ENCODE data around the gene DYRK1A.

Gene DYRK1A

DNA sequence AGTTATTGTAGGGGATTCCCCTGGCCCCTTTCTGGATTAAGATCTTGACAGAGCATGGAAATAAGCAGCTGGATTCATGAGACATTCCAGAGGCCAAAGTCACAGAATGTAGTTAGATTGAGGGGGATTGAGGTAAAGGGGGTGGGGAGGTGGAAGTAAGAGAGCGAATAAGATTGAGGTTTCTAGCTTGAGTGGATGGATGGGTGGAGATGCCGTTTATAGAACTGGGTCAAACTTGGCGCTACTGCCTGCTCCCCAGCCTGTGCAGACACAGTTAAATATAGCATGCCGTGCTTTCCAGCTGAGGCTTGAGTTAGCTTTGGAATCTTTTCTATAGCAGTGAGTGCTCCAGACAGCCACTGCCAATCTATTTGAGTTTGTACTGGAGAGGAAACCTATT lies 85.7 kb downstream of the DYRK1A start:
- no peak overlapping the region for H3K9ac ChIP-seq (ENCODE audit: low read length)
- H3K4me1 ChIP-seq (ENCODE audit: control insufficient read depth, insufficient read depth, low read length), result peaks cover 24% of the 10 kb centered on the region
- H3K4me3 ChIP-seq (ENCODE audit: low read length), result no peak overlapping the region
- no peaks in the 10 kb centered on the region for H3K36me3 ChIP-seq (ENCODE audit: control insufficient read depth, insufficient read depth, low read length)
- H3K27me3 ChIP-seq (ENCODE audit: control insufficient read depth, insufficient read depth, low read length), result no peaks in the 10 kb centered on the region
- no peak overlapping the region for H3K27ac ChIP-seq (ENCODE audit: low read depth, low read length)

DNA sequence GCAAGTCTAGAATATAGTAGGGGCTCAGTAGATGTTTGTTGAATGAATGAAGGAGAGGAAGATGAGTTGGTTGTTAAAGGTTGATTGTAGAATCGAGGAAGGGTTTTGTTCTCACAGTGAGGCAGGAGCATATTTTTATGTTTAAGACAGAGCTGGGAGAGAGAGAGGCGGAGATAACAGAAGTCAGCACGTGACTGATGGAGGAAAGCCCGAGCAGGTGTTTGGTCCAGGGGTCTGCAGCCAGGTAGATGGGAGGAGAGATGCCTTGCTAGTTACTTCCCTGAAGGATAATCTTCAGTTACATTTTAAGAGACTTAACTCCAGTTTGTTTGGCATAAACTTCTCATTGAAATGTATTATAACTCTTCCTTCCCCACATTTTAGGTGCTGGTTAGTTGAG lies 86.8 kb downstream of the DYRK1A start:
- H3K27me3 ChIP-seq (ENCODE audit: control insufficient read depth, insufficient read depth, low read length), result no peaks in the 10 kb centered on the region
- H3K4me3 ChIP-seq (ENCODE audit: low read length), result no peak overlapping the region
- H3K4me1 ChIP-seq (ENCODE audit: control insufficient read depth, insufficient read depth, low read length), result peaks cover 24% of the 10 kb centered on the region
- no peaks in the 10 kb centered on the region for H3K36me3 ChIP-seq (ENCODE audit: control insufficient read depth, insufficient read depth, low read length)
- no peak overlapping the region for H3K27ac ChIP-seq (ENCODE audit: low read depth, low read length)
- no peak overlapping the region for H3K9ac ChIP-seq (ENCODE audit: low read length)

DNA sequence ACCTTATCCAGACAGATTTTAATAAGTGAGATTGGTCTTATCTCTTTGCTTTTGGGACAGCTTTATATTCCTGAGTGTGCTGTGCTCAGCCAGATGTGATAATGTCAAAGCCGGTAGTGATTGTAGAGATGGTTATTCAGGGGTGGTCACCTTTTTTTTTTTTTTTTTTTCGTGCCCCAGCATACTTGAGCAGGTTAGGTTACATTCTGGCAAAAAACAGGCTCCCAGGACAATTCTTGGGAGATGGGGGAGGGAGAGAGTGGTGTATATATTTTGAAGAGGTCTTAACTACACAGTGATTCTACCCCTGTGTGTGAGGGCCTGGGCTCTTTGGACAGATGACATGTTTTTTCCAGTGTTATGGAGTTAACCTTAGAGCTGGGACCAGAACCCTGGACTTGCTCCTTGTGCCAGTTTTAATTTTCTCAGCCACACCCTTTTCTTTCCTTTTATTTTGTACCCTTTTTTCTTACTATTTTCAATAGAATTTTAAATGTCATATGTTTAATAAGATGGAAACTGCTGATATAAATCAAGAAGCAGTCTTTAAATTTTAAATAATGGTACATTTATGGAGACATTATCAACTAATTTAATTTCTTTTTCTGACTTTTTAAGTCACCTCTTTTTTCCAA lies 88.4 kb downstream of the DYRK1A start:
- Histone ChIP-seq H3K36me3 (ENCODE audit: control insufficient read depth, insufficient read depth, low read length) (no peaks in the 10 kb centered on the region), H3K27ac (ENCODE audit: low read depth, low read length) (no peak overlapping the region), H3K9ac (ENCODE audit: low read length) (no peak overlapping the region), H3K4me1 (ENCODE audit: control insufficient read depth, insufficient read depth, low read length) (peaks cover 31% of the 10 kb centered on the region), H3K4me3 (ENCODE audit: low read length) (no peak overlapping the region), H3K27me3 (ENCODE audit: control insufficient read depth, insufficient read depth, low read length) (no peaks in the 10 kb centered on the region)

DNA sequence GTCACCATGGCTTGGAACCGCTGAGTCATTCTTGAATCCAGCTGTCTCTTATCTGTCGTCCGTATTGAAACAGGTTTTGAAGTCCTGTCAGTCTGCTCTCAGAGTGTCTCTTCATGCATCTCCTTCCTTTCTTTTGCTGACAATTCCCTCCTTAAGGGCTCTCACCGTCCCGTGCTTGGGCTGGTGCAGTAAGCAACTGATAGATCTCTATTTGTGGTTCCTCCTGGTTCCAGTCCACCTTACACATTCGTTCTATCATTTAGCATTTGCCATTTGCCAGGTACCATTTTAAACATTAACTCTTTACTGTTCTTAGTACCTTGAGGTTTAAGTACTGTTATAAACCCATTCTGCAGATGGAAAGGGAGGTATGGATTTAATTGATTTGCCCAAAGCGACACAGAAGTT lies 88.9 kb downstream of the DYRK1A start:
- Histone ChIP-seq H3K27ac (ENCODE audit: low read depth, low read length) (no peak overlapping the region), H3K36me3 (ENCODE audit: control insufficient read depth, insufficient read depth, low read length) (no peaks in the 10 kb centered on the region), H3K4me3 (ENCODE audit: low read length) (no peak overlapping the region), H3K9ac (ENCODE audit: low read length) (no peak overlapping the region), H3K27me3 (ENCODE audit: control insufficient read depth, insufficient read depth, low read length) (no peaks in the 10 kb centered on the region), H3K4me1 (ENCODE audit: control insufficient read depth, insufficient read depth, low read length) (peaks cover 34% of the 10 kb centered on the region)

DNA sequence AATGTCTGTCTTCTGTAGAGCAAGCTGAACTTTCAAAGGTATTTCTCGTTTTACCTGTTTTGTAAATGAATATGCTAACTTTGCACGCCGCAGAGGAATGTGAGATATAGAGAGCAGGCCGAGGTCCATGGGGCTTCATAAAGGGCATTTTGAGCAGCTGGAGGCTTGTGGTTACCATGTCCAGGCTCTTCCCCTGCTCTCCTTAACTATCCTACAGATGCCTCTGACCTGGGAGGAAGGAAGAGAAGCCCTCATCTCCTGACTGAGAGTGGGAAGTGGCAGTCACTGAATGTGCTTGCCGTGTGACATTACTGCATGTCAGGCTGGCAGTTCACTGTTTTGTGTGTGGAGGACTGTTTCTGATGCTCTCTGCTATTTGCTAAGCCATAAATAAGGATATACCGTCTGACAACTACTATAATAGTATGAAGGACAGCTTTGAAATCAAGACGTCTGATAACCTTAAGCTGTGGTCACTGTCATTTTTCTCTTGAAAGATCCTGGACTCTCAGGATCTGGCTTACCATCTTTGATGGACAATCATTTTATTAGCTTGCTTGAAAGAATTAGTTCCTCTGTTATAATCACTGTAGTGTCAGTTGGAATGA lies 92.2 kb downstream of the DYRK1A start:
- Histone ChIP-seq H3K27ac (ENCODE audit: low read depth, low read length) (no peak overlapping the region), H3K9ac (ENCODE audit: low read length) (no peak overlapping the region), H3K36me3 (ENCODE audit: control insufficient read depth, insufficient read depth, low read length) (no peaks in the 10 kb centered on the region), H3K4me3 (ENCODE audit: low read length) (no peak overlapping the region), H3K27me3 (ENCODE audit: control insufficient read depth, insufficient read depth, low read length) (no peaks in the 10 kb centered on the region), H3K4me1 (ENCODE audit: control insufficient read depth, insufficient read depth, low read length) (peaks cover 42% of the 10 kb centered on the region)

DNA sequence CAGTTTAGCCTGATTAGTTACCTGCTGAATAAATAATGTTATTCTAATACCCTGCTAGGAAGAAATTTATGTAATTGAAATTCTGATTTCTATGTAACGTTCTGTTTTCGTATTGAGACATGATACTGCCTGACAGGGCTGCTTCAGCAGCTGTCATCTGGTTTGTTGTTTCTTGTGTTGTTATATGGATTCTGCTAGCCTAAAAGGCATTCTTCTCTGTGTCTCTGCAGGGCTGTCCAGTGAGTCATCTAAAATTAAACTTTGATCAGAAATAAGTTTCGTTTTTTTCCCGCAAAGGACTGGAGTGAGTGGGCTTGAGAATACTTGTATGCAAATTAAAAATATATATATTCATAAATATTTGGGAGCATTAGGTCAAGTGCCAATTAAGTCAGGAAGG lies 93.0 kb downstream of the DYRK1A start:
- Histone ChIP-seq H3K27ac (ENCODE audit: low read depth, low read length) (no peak overlapping the region), H3K27me3 (ENCODE audit: control insufficient read depth, insufficient read depth, low read length) (no peaks in the 10 kb centered on the region), H3K4me1 (ENCODE audit: control insufficient read depth, insufficient read depth, low read length) (peaks cover 40% of the 10 kb centered on the region), H3K36me3 (ENCODE audit: control insufficient read depth, insufficient read depth, low read length) (no peaks in the 10 kb centered on the region), H3K4me3 (ENCODE audit: low read length) (no peak overlapping the region), H3K9ac (ENCODE audit: low read length) (no peak overlapping the region)

DNA sequence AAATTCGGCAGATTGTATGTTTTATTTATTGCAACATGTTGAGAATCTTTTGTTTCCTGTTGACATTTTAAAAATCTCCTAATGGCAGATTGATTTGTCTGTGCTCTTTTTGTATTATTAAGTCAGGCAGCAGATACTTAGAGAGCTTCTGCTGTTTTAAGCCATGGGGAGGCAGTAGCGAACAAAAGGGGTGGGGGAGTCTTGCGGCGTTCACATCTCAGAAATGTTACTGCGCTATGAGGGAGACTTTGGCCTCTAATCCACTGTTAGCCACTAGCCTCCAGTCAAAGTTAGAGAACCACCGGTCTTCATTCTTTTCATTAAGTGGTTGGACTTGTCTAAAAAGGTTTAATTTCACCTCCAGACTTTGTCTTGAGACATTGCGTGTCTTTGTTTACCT lies 93.6 kb downstream of the DYRK1A start:
- no peak overlapping the region for H3K9ac ChIP-seq (ENCODE audit: low read length)
- H3K27me3 ChIP-seq (ENCODE audit: control insufficient read depth, insufficient read depth, low read length), result no peaks in the 10 kb centered on the region
- H3K36me3 ChIP-seq (ENCODE audit: control insufficient read depth, insufficient read depth, low read length), result no peaks in the 10 kb centered on the region
- H3K4me1 ChIP-seq (ENCODE audit: control insufficient read depth, insufficient read depth, low read length), result peaks cover 40% of the 10 kb centered on the region
- H3K4me3 ChIP-seq (ENCODE audit: low read length), result no peak overlapping the region
- H3K27ac ChIP-seq (ENCODE audit: low read depth, low read length), result no peak overlapping the region

DNA sequence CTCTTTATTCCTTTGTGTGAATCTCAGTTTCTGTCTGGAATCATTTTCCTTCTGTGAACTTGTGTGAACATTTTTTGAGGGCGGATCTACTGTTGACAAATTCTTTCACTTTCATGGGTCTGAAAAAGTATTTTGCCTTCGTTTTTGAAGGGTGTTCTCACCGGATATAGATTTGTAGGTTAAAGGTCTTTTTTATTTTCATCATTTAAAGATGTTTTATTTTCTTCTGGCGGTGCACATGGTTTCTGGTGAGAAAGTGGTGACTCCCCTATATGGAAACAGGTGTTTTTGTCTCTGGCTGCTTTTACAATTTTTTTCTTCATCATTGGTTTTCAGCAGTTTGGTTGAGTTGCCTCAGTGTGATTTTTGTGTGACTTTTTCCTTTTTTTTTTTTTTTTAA lies 94.9 kb downstream of the DYRK1A start:
- H3K9ac ChIP-seq (ENCODE audit: low read length), result no peak overlapping the region
- H3K27me3 ChIP-seq (ENCODE audit: control insufficient read depth, insufficient read depth, low read length), result no peaks in the 10 kb centered on the region
- H3K4me1 ChIP-seq (ENCODE audit: control insufficient read depth, insufficient read depth, low read length), result peaks cover 32% of the 10 kb centered on the region
- H3K27ac ChIP-seq (ENCODE audit: low read depth, low read length), result no peak overlapping the region
- H3K36me3 ChIP-seq (ENCODE audit: control insufficient read depth, insufficient read depth, low read length), result no peaks in the 10 kb centered on the region
- no peak overlapping the region for H3K4me3 ChIP-seq (ENCODE audit: low read length)

DNA sequence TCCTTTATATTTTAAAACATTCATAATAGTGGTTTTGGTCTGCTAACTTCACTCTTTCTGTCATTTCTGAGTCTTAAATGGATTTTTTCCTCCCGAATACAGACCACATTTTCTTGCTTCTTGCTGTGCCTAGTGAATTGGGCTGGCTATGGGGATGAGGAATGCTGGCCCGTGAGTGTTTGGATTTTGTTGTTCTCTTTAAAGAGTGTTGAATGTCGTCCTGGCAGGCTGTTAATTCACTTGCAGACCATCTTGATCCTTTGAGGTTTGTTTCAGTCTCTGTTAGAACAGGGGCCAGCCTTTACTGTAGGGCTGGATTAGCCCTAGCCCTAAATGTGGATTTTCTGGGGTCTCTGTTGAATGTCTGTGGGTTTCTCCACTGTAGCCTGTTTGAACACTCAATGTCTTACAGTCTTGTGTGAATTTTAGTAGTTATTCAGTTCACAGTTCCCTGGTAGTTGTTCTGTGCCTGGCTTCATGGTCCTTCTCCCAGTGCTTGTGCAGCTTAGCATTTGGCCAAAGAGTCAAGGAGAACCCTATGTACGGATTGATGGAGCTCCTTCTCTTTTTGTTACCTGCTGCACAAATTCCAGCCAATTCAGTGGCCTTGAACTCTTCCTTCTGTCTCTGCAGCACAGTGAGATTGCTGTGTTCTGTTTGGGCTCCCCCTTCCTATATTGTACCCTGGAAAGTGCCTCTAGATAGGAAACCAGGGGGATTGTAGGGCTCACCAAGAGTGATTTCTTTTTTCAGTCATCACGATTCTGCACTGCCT lies 95.7 kb downstream of the DYRK1A start:
- Histone ChIP-seq H3K4me1 (ENCODE audit: control insufficient read depth, insufficient read depth, low read length) (peaks cover 29% of the 10 kb centered on the region), H3K27me3 (ENCODE audit: control insufficient read depth, insufficient read depth, low read length) (no peaks in the 10 kb centered on the region), H3K4me3 (ENCODE audit: low read length) (no peak overlapping the region), H3K36me3 (ENCODE audit: control insufficient read depth, insufficient read depth, low read length) (no peaks in the 10 kb centered on the region), H3K9ac (ENCODE audit: low read length) (no peak overlapping the region), H3K27ac (ENCODE audit: low read depth, low read length) (no peak overlapping the region)

DNA sequence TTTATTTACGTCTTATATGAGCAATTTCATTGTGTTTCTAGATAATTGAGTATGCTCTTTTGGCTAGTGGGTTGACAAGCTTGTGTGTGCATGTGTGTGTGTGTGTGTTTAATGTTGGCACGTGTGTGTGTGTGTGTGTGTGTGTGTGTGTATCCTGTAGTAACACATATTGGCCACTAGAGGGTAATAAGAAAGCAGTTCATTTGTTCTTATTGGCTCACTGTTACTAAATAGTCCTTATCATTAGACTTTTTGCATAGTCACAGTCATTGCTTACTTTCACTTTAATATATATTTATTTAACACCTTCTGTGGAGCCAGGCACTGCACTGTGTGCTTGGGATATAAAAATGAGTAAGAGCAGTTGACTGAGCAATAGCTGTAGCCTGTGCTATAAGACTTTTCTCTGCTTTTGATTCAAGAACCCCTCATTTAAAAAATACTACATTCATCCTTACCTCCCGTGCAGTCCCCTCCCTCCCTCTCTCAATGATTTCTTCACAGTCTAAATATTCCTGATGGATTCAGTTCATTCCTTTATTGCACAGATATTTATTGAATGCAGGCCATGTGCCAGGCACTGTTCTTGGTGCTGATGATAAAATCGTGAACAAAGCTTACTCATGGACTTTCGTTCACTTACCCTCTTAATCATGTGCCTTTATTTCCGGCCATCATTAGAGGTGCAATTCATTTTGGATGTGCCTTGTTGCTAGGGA lies 96.7 kb downstream of the DYRK1A start:
- Histone ChIP-seq H3K27ac (ENCODE audit: low read depth, low read length) (no peak overlapping the region), H3K27me3 (ENCODE audit: control insufficient read depth, insufficient read depth, low read length) (no peaks in the 10 kb centered on the region), H3K9ac (ENCODE audit: low read length) (no peak overlapping the region), H3K4me3 (ENCODE audit: low read length) (no peak overlapping the region), H3K4me1 (ENCODE audit: control insufficient read depth, insufficient read depth, low read length) (peaks cover 29% of the 10 kb centered on the region), H3K36me3 (ENCODE audit: control insufficient read depth, insufficient read depth, low read length) (no peaks in the 10 kb centered on the region)

DNA sequence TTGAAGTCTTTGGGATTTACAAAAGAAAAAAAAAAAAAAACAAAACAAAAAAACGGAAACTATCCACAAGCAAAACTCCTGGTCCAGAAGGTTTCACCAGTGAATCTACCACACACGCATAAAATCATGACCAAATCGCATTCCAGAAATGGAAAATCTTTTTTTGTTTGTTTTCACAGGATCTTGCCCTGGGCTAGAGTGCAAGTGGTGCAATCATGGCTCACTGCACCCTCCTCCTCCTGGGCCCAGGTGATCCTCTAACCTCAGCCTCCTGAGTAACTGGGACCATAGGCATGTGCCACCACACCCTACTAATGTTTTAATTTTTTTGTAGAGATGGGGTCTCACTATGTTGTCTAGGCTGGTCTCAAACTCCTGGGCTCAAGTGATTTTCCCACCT lies 100.5 kb downstream of the DYRK1A start:
- Histone ChIP-seq H3K27me3 (ENCODE audit: control insufficient read depth, insufficient read depth, low read length) (no peaks in the 10 kb centered on the region), H3K36me3 (ENCODE audit: control insufficient read depth, insufficient read depth, low read length) (no peaks in the 10 kb centered on the region), H3K27ac (ENCODE audit: low read depth, low read length) (no peak overlapping the region), H3K4me1 (ENCODE audit: control insufficient read depth, insufficient read depth, low read length) (peaks cover 14% of the 10 kb centered on the region), H3K9ac (ENCODE audit: low read length) (no peak overlapping the region), H3K4me3 (ENCODE audit: low read length) (no peak overlapping the region)

DNA sequence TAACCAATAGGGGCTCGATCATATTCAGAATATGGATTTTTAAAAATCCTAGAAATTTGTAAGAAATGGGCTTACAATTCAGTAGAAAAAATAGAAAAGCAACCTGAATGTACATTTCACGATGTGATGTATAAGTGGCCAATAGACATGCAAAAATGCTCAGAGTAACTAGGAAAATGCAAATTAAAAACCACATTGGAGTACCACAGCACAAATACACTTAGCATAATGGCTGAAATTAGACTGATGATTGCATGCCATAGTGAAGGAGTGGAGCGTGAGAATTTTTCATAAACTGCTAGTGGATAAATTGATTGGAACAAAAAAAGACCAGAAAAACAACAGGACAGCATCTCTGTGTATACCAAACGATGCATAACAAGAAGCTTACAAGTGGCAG lies 102.3 kb downstream of the DYRK1A start:
- H3K9ac ChIP-seq (ENCODE audit: low read length), result no peak overlapping the region
- no peak overlapping the region for H3K27ac ChIP-seq (ENCODE audit: low read depth, low read length)
- H3K27me3 ChIP-seq (ENCODE audit: control insufficient read depth, insufficient read depth, low read length), result no peaks in the 10 kb centered on the region
- H3K4me3 ChIP-seq (ENCODE audit: low read length), result no peak overlapping the region
- H3K4me1 ChIP-seq (ENCODE audit: control insufficient read depth, insufficient read depth, low read length), result peaks cover 3% of the 10 kb centered on the region
- H3K36me3 ChIP-seq (ENCODE audit: control insufficient read depth, insufficient read depth, low read length), result peaks cover 3% of the 10 kb centered on the region
